K562 (cell line): ENCODE measurements around the gene ATXN1. TPM values are rescaled to one million over a fixed set of nuclear protein-coding genes. Genes with fewer than 3 reads are reported as not detected.

ENCODE experiments used
- ATAC-seq: fragments of 200-7000 bp; cut with Tn5 transposase; 3 replicates; pipeline ENCODE4 v1.9.1; 2020; ENCODE audit warnings: moderate library complexity
- BruUV-seq: library from RNA; stranded (reverse); fragments of 400-500 nt; replicated peaks from 2 replicates; lab custom pipeline; 2021; lab: Mats Ljungman, UMichigan
- CTCF ChIA-PET: fragments of 300-600 bp; formaldehyde crosslinking; extraction: SDS; loops from one replicate; lab custom pipeline; 2021; ENCODE audit warnings: low intra/inter-chr PET ratio; lab: Yijun Ruan, JAX
- POLR2A ChIA-PET: fragments of 300-600, 350-650 bp; sonication (Branson Sonifier 250); formaldehyde crosslinking; extraction: SDS; loops from one replicate; lab custom pipeline; 2021; ENCODE audit warnings: antibody characterized with exemption, inconsistent platforms; lab: Yijun Ruan, JAX
- DNase-seq, 4 experiments: peaks; one replicate each; pipeline versions ENCODE4 v3.0.0 to v3.0.0-alpha.2; 2011 to 2018; ENCODE audit warnings: low spot score in 3 of 4, mixed read lengths in 3 of 4; ENCODE audit errors: extremely low read depth in 1 of 4
- FAIRE-seq: peaks from 2 replicates; lab custom pipeline; 2011; peaks lifted over from hg19 to GRCh38; lab: Jason Lieb, UNC
- H2AFZ ChIP-seq: 2 replicates; pipeline ENCODE4 v1.6.0; 2011; ENCODE audit warnings: low read depth, low read length, control low read depth, inconsistent platforms
- H3K27ac ChIP-seq: fragments of 200-600 bp; 3 replicates; pipeline ENCODE4 v1.8.0; 2011; ENCODE audit warnings: low read depth, mild to moderate bottlenecking, control low read depth, inconsistent platforms, low read length, moderate library complexity, mixed read lengths; ENCODE audit errors: extremely low read depth
- H3K27me3 ChIP-seq, 2 experiments: fragments of 300-600 bp in 1 of 2; 2 replicates in 1 of 2; 3 replicates in 1 of 2; pipeline versions ENCODE4 v1.6.0 to v1.8.0; 2011; ENCODE audit warnings: inconsistent platforms in 2 of 2, low read length in 2 of 2, mild to moderate bottlenecking in 1 of 2, mixed read lengths in 1 of 2, moderate library complexity in 1 of 2; ENCODE audit not compliant: control insufficient read depth in 2 of 2, insufficient read depth in 2 of 2
- H3K36me3 ChIP-seq: fragments of 300-600 bp; 3 replicates; pipeline ENCODE4 v1.8.0; 2011; ENCODE audit warnings: mild to moderate bottlenecking, low read length, inconsistent platforms; ENCODE audit not compliant: control insufficient read depth, insufficient read depth
- H3K4me1 ChIP-seq, 2 experiments: fragments of 200-600 bp in 1 of 2; replicated peaks in 1 of 2; 2 replicates in 1 of 2; 3 replicates in 1 of 2; pipeline versions ENCODE4 v1.5.1 to v1.8.0; 2011; ENCODE audit warnings: inconsistent platforms in 2 of 2, low read length in 2 of 2, mild to moderate bottlenecking in 1 of 2, mixed read lengths in 1 of 2, moderate library complexity in 1 of 2; ENCODE audit not compliant: control insufficient read depth in 2 of 2, insufficient read depth in 2 of 2
- H3K4me2 ChIP-seq: 2 replicates; pipeline ENCODE4 v1.6.1; 2011; ENCODE audit warnings: low read length, control low read depth, inconsistent platforms, mixed read lengths; ENCODE audit not compliant: insufficient read depth
- H3K4me3 ChIP-seq: fragments of 200-600 bp; sonication (generic), shearing (Covaris generic); 2 replicates; pipeline ENCODE4 v1.5.1; 2016; ENCODE audit warnings: control low read depth, inconsistent platforms
- H3K79me2 ChIP-seq: fragments of 200-600 bp; 3 replicates; pipeline ENCODE4 v1.8.0; 2011; ENCODE audit warnings: low read length, inconsistent platforms; ENCODE audit not compliant: control insufficient read depth, insufficient read depth
- H3K9ac ChIP-seq, 2 experiments: 2 replicates each; pipeline versions ENCODE4 v1.6.0 to v1.6.1; 2011; ENCODE audit warnings: low read depth in 2 of 2, low read length in 2 of 2, control low read depth in 1 of 2, inconsistent platforms in 1 of 2, mild to moderate bottlenecking in 1 of 2, mixed read lengths in 1 of 2; ENCODE audit not compliant: insufficient read depth in 1 of 2
- H3K9me1 ChIP-seq: one replicate; pipeline ENCODE4 v1.6.0; 2011; ENCODE audit warnings: inconsistent platforms, mild to moderate bottlenecking, low read length, moderate library complexity; ENCODE audit not compliant: control insufficient read depth, insufficient read depth
- H3K9me3 ChIP-seq: replicated peaks from 2 replicates; pipeline ENCODE4 v1.5.1; 2011; ENCODE audit warnings: low read depth, low read length, inconsistent platforms; ENCODE audit not compliant: control insufficient read depth, insufficient read depth
- H4K20me1 ChIP-seq: replicated peaks from 2 replicates; pipeline ENCODE4 v1.6.1; 2011; ENCODE audit warnings: low read length, inconsistent platforms, mixed read lengths; ENCODE audit not compliant: control insufficient read depth, insufficient read depth
- ATF1 ChIP-seq, 2 experiments: fragments of 450-650 bp in 1 of 2; IDR thresholded peaks; 2 replicates each; pipeline ENCODE4 v1.6.1; 2016; ENCODE audit warnings: missing compliant biosample characterization in 1 of 2, missing genetic modification characterization in 1 of 2
- C11orf30 ChIP-seq: fragments of 450-650 bp; IDR thresholded peaks from 2 replicates; pipeline ENCODE4 v1.6.1; 2016; ENCODE audit warnings: low read depth, mild to moderate bottlenecking
- FOSL1 ChIP-seq: fragments of 200-800 bp; sonication (Bioruptor generic); conservative IDR thresholded peaks from 2 replicates; pipeline ENCODE4 v1.6.1; 2016; ENCODE audit warnings: missing genetic modification characterization, missing compliant biosample characterization
- HDGF ChIP-seq: fragments of 450-650 bp; IDR thresholded peaks from 2 replicates; pipeline ENCODE4 v1.6.1; 2016
- HNRNPK ChIP-seq: fragments of 200-400 bp; formaldehyde crosslinking; IDR thresholded peaks from one replicate; pipeline ENCODE4 v1.6.1; 2018; ENCODE audit warnings: mild to moderate bottlenecking, low read depth, low read length; ENCODE audit not compliant: poor library complexity, severe bottlenecking
- JUND ChIP-seq, 2 experiments: IDR thresholded peaks; 2 replicates in 1 of 2; 3 replicates in 1 of 2; pipeline ENCODE4 v1.6.1; 2011; ENCODE audit warnings: borderline replicate concordance in 2 of 2, low read depth in 2 of 2, low read length in 2 of 2, improper control_type of control experiment in 1 of 2, missing biosample characterization in 1 of 2, missing genetic modification characterization in 1 of 2, missing genetic modification reagents in 1 of 2
- MAFG ChIP-seq: fragments of 450-650 bp; conservative IDR thresholded peaks from 2 replicates; pipeline ENCODE4 v1.6.1; 2016; ENCODE audit warnings: missing genetic modification characterization, missing compliant biosample characterization
- MAFK ChIP-seq: IDR thresholded peaks from 2 replicates; pipeline ENCODE4 v1.6.1; 2011; ENCODE audit warnings: low read length, improper control_type of control experiment
- NFE2 ChIP-seq: IDR thresholded peaks from 2 replicates; pipeline ENCODE4 v1.6.1; 2014; ENCODE audit warnings: antibody characterized with exemption, low read depth
- NFE2L1 ChIP-seq: fragments of 450-650 bp; IDR thresholded peaks from 2 replicates; pipeline ENCODE4 v1.6.1; 2016; ENCODE audit warnings: missing genetic modification characterization, low read depth, mild to moderate bottlenecking, missing compliant biosample characterization, moderate library complexity, borderline replicate concordance
- PCBP1 ChIP-seq: fragments of 200-400 bp; formaldehyde crosslinking; IDR thresholded peaks from 2 replicates; pipeline ENCODE4 v1.6.1; 2018; ENCODE audit warnings: mild to moderate bottlenecking, low read depth, low read length; ENCODE audit not compliant: poor library complexity, severe bottlenecking
- POLR3G ChIP-seq: IDR thresholded peaks from 2 replicates; pipeline ENCODE4 v1.6.1; 2011; ENCODE audit not compliant: insufficient read length, insufficient replicate concordance; ENCODE audit errors: extremely low read depth
- ZNF146 ChIP-seq: IDR thresholded peaks from one replicate; pipeline ENCODE4 v1.6.1; 2018; ENCODE audit warnings: missing compliant biosample characterization; ENCODE audit not compliant: unreplicated experiment
- ZNF316 ChIP-seq: fragments of 450-650 bp; IDR thresholded peaks from 2 replicates; pipeline ENCODE4 v1.6.1; 2016
- ZNF384 ChIP-seq: IDR thresholded peaks from 2 replicates; pipeline ENCODE4 v1.6.1; 2012; ENCODE audit warnings: low read depth, low read length, improper control_type of control experiment
- ZNF740 ChIP-seq, 3 experiments: fragments of 200-800 bp in 1 of 3; sonication (Bioruptor generic) in 1 of 3; sonication (generic) in 1 of 3; formaldehyde crosslinking in 1 of 3; IDR thresholded peaks; 2 replicates each; pipeline versions ENCODE4 v1.6.1 to v1.8.0; 2016 to 2022; ENCODE audit warnings: mild to moderate bottlenecking in 2 of 3, missing compliant biosample characterization in 2 of 3, missing genetic modification characterization in 2 of 3, missing genetic modification reagents in 1 of 3
- WGBS: fragments of 100-300 bp; shearing (Covaris generic); methylation state at CpG from one replicate; pipeline ENCODE4 v1.1.6; 2016; ENCODE audit warnings: low coverage, mixed read lengths; ENCODE audit not compliant: insufficient coverage; ENCODE audit errors: missing lambda C conversion rate; 5-methylcytosine and 5-hydroxymethylcytosine counted together
- in situ Hi-C: fragments of 300-500 bp; cut with MboI; formaldehyde crosslinking; loops from 4 replicates; pipeline ENCODE4 v1.15.0; 2018; ENCODE audit warnings: inconsistent platforms, mixed read lengths
- intact Hi-C: fragments of 100-400 bp; cut with micrococcal nuclease; formaldehyde crosslinking; loops from 2 replicates; pipeline ENCODE4 v1.14.2; 2022
- polyA plus RNA-seq, 8 experiments: library from polyadenylated mRNA; depleted of rRNA in 4 of 8; stranded (reverse) in 5 of 8; unstranded in 3 of 8; fragments of >200 nt; fragmentation: Nextera tagmentation in 2 of 8; fragmentation: Illumina TruSeq in 1 of 8; extraction: Ambion mirVana in 2 of 8; extraction: Trizol in 1 of 8; gene quantifications; 2 replicates each; pipeline versions ENCODE4 v1.2.1 to v1.2.3, GENCODE V29; 2011 to 2014; ENCODE audit warnings: inconsistent platforms in 1 of 8, missing spikeins in 1 of 8
- total RNA-seq, 7 experiments: library from RNA; depleted of rRNA in 6 of 7; stranded (reverse); fragments of >200 nt in 6 of 7; fragmentation: Illumina TruSeq in 2 of 7; extraction: Trizol in 2 of 7; gene quantifications; 2 replicates each; pipeline versions ENCODE4 v1.2.1 to v1.2.3, GENCODE V29; 2011 to 2021; ENCODE audit warnings: low replicate concordance in 1 of 7
- TF ChIP-seq, protein P1 (sequence below), 2 experiments: fragments of 450-650 bp in 1 of 2; sonication (generic) in 1 of 2; formaldehyde crosslinking in 1 of 2; IDR thresholded peaks in 1 of 2; conservative IDR thresholded peaks in 1 of 2; 2 replicates each; pipeline versions ENCODE4 v1.6.1 to v1.8.1; 2016 to 2023; ENCODE audit warnings: mild to moderate bottlenecking in 2 of 2, moderate library complexity in 2 of 2, inconsistent platforms in 1 of 2, missing genetic modification reagents in 1 of 2

The ATXN1 gene
- total and polyA plus RNA-seq, 9 of the 15 experiments (the other 6 are each of a cell fraction or from before 2014, with no cell fraction given): under 0.01 to 1.2 (median 0.58) TPM

GRCh38 chr6:16438718-16439591 lies 322.3 kb downstream of the ATXN1 start:
- intact Hi-C loops (no loop called here), in situ Hi-C loops (no loop called here)
- peaks cover 5 to 28% of the 10 kb centered on the region in 2 experiments; a peak in 2 of 5 replicates for H3K27me3 ChIP-seq
- POLR2A ChIA-PET: interaction anchor here (0.6 to 1.6 kb wide), 7 partner anchors 11 to 96 kb away, joined by 3 to 5 read pairs (median 3); no protein-coding TSS in a partner anchor
- no TSS peak for BruUV-seq
- H3K4me2 ChIP-seq: peak overlapping the region; percentile 26; the same call in 1 of the 2 replicates
- H3K79me2 ChIP-seq: no peaks in the 10 kb centered on the region
- peaks cover 0 to 2% of the 10 kb centered on the region in 2 experiments; a peak in 3 of 5 replicates for H3K4me1 ChIP-seq
- H3K9me3 ChIP-seq: no peaks in the 10 kb centered on the region
- H3K36me3 ChIP-seq: no peaks in the 10 kb centered on the region
- peak overlapping the region; percentile 62; the same call in 1 of the 2 replicates for H2AFZ ChIP-seq
- no peak overlapping the region for H3K4me3 ChIP-seq
- 15% methylated on average over 8 of the region's 14 CpGs for WGBS
- H4K20me1 ChIP-seq: no peaks in the 10 kb centered on the region
- peak; percentile 93 for ATAC-seq
- peak; percentile 61 for FAIRE-seq
- peak; percentile 75 to 91 (median 86) for DNase-seq
- H3K9me1 ChIP-seq: no peaks in the 10 kb centered on the region
- CTCF ChIA-PET: no interaction called here
- H3K9ac ChIP-seq: 0 out of 4 replicates have a peak overlapping the region, but pooled peaks of 1 of the 2 experiments have one; percentile 12
- H3K27ac ChIP-seq: no peak overlapping the region
- TF ChIP-seq HDGF (no peak), ZNF316 (peak; percentile 81), HNRNPK (peak; percentile 83), ZNF740 (CRISPR knock-in tag; IDR thresholded peaks at IDR 0.05) (0 out of 2 replicates have a peak, but pooled peaks have one; percentile 28), ZNF740 (tag; IDR thresholded peaks at IDR 0.05) (peak in 1 of 2 experiments; percentile 89; a peak in 2 of 4 replicates), FOSL1 (tag) (0 out of 2 replicates have a peak, but pooled peaks have one; percentile 20), ZNF384 (peak; percentile 60), PCBP1 (peak; percentile 56), NFE2 (peak; percentile 94), JUND (IDR thresholded peaks at IDR 0.05; ENCODE audit: borderline replicate concordance, low read depth, low read length) (peak; percentile 75), JUND (tag; IDR thresholded peaks at IDR 0.05; ENCODE audit: borderline replicate concordance, low read depth, low read length) (peak; percentile 61; the same call in 1 of the 3 replicates), POLR3G (no peak), ATF1 (CRISPR knock-in tag; IDR thresholded peaks at IDR 0.05) (no peak), ATF1 (tag; IDR thresholded peaks at IDR 0.05) (no peak), MAFG (peak; percentile 73), C11orf30 (peak; percentile 81), ZNF146 (CRISPR knock-in tag) (no peak), MAFK (peak; percentile 74), NFE2L1 (tag) (peak; percentile 35; the same call in 1 of the 2 replicates)
- TF ChIP-seq, protein P1, sequence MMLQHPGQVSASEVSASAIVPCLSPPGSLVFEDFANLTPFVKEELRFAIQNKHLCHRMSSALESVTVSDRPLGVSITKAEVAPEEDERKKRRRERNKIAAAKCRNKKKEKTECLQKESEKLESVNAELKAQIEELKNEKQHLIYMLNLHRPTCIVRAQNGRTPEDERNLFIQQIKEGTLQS (IDR thresholded peaks at IDR 0.05): 0 out of 2 replicates have a peak, but pooled peaks have one; percentile 14
- TF ChIP-seq, protein P1 (CRISPR knock-in tag; conservative IDR thresholded peaks at IDR 0.05): no peak
